GM21447 (cell line): ENCODE results near the gene CD53.
"Not testable (repeated sequence)": the region's sequence is repeated elsewhere in the genome, so short reads cannot be mapped to it uniquely, and the experiment has no call there.

Experiments used
- ATAC-seq: cut with Tn5 transposase; IDR thresholded peaks from one replicate; pipeline ENCODE4 v1.9.1; 2021; ENCODE audit not compliant: unreplicated experiment

Gene CD53

DNA sequence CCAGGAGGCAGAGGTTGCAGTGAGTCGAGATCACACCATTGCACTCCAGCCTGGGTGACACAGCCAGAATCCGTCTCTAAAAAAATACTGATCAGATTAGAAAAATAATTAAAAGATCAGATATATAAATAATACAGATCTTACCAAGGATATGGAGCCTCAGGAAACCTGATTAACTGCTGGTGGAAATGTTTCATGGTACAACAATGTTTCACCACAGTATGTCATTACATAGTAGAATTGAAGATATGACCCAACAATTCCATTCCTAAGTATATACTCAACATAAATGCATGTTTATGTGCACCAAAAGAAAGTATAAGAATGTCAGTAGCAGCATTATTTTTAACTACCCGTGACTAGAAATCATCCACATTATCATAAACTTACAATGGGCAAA lies 41.7 kb downstream of the CD53 start:
- no peak for ATAC-seq

- ATAC-seq, result no peak
Observed at GRCh38 chr1:110915804-110916203, 42.9 kb downstream of the CD53 start.

DNA sequence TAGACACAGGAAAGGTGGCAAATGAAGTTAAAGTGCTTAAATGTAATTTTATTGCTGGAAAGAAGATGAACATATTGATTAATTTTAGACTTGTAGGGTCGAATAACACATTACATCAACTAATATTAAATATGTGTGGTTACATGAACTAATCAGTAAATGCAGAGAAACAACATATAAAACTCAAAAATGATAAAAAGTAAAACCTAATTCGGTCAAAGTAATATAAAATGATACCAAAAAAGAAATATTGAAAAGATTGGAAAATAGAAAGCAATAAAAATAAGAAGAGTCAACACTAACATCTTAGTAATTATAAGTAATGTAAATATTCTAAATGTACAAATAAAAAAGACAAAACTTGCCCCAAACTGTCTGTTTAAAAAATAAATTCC lies 43.3 kb downstream of the CD53 start:
- no peak for ATAC-seq

- ATAC-seq, result no peak
Observed at GRCh38 chr1:110916669-110917306, 43.8 kb downstream of the CD53 start.

DNA sequence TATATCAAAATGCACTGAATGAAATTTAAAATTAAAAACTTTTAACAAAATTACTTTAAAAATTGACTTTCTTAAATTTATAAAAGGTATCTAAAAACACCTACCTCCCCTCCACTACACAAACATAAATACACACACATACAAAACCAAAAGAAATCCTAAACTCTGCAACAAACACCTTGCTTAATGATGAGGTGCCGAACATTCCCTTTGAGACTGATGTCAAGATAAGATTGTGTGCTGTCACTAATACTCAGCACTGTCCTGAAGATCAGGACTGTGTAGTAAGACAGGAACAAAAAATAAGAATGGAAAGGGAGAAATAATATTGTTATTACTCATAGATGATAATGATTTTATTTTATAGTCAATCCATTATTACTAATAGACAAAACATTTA lies 45.1 kb downstream of the CD53 start:
- no peak for ATAC-seq

- no peak for ATAC-seq
Observed at GRCh38 chr1:110921953-110922352, 49.0 kb downstream of the CD53 start.

DNA sequence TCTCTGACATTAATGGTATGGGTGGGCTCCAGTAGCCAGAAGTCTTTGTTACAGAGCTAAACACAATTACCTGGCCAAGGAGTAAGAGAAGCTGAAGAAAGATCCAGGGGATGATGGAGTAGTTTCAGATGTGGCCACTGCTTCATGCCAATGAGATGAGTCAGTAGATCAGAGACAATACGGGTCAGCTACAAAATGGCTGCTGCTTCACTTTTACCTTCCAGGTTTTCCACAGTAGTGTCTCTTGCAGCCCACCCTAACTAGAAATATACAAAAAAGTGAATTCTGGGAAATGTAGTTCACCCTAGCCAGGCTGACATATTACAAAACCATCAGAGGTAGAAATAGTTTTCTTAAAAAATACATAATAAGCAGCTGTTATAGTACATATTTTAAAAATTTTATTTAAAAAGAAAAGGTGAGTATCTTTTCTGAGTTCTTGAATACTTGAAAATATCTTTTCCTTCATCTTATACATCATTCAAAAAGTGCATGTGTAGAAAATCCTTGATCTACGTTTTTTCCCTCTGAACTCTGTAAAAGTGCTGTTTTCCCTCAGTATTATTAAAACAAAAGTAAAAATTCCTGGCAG lies 54.6 kb downstream of the CD53 start:
- ATAC-seq, result no peak

GRCh38 chr1:110928191-110928590 lies 55.2 kb downstream of the CD53 start:
- ATAC-seq, result no peak

DNA sequence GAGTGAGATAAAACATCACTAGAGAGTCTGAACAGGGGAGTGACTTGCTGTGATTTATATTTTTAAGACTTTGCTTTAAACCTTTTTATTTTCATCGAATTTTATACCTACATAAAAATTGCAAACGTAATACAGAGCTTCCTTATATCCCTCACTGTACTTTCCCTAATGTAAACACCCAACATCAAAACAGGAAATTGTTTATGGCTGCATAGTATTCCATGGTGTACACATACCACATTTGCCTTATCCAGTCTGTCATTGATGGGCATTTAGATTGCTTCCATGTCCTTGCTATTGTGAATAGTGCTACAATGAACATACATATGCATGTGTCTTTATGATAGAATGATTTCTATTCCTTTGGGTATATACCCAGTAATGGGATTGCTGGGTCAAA lies 56.0 kb downstream of the CD53 start:
- ATAC-seq, result no peak

GRCh38 chr1:110931097-110931496 lies 58.1 kb downstream of the CD53 start:
- ATAC-seq, result not testable (repeated sequence)

- no peak for ATAC-seq
Observed at GRCh38 chr1:110936567-110936966, 63.6 kb downstream of the CD53 start.

GRCh38 chr1:110944806-110945205 lies 71.9 kb downstream of the CD53 start:
- ATAC-seq, result no peak

- no peak for ATAC-seq
Observed at GRCh38 chr1:110945626-110946025, 72.7 kb downstream of the CD53 start.

GRCh38 chr1:110948038-110948810 lies 75.3 kb downstream of the CD53 start:
- ATAC-seq, result no peak
